ENCODE measurements around the gene SYT1. TPM values are rescaled to one million over a fixed set of nuclear protein-coding genes. Genes with fewer than 3 reads are reported as not detected.

Gene SYT1
- total RNA-seq, 4 donors from 2014 or later, result 1.1 to 3.7 (median 1.9) TPM

DNA sequence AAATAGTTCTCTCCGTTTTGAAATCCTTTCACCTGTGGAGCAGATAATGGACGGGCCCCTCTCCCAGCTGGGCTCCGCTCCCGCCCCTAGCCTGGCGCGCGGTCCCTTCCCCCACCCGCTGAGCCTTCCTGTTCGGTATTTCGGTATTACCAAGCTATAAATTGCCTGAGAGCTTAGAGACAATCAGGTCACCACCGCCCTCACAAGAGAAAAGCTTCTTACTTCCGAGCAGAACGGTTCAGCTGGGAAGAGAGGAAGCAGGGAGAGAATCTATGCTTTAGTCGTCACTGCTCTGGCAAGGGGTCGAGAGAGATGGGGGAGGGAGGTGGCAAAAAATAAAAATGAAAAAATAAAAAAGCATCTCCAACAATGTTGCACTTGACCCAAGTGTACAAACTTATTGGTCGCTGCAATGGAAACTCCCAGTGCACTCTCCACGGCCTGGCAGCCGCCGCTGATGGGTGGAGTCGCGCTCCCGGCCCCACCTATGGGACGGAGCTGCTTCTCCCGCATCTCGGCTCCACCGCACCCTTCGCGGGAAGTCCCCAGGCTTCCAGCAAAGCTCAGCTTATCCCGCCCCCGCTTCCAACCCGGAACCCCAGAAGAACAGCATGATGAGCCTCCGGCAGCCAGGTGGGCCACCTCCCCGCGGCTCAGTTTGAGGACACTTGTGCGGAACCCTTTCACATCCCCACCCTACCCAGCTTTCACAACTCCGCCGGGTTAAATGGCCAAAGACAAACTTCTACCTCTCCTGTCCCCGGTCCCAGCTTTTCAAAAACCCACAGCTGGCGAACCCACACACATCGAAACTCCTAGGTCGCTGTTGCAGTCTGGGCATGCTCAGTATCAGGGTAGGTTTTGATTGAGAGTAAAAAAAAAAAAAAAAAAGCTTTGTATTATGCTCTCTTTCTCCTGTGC, 832 bp upstream of the SYT1 start:
- TF ChIP-seq, protein P1, sequence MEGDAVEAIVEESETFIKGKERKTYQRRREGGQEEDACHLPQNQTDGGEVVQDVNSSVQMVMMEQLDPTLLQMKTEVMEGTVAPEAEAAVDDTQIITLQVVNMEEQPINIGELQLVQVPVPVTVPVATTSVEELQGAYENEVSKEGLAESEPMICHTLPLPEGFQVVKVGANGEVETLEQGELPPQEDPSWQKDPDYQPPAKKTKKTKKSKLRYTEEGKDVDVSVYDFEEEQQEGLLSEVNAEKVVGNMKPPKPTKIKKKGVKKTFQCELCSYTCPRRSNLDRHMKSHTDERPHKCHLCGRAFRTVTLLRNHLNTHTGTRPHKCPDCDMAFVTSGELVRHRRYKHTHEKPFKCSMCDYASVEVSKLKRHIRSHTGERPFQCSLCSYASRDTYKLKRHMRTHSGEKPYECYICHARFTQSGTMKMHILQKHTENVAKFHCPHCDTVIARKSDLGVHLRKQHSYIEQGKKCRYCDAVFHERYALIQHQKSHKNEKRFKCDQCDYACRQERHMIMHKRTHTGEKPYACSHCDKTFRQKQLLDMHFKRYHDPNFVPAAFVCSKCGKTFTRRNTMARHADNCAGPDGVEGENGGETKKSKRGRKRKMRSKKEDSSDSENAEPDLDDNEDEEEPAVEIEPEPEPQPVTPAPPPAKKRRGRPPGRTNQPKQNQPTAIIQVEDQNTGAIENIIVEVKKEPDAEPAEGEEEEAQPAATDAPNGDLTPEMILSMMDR (IDR thresholded peaks at IDR 0.05; ENCODE audit: low read depth), result no peak

DNA sequence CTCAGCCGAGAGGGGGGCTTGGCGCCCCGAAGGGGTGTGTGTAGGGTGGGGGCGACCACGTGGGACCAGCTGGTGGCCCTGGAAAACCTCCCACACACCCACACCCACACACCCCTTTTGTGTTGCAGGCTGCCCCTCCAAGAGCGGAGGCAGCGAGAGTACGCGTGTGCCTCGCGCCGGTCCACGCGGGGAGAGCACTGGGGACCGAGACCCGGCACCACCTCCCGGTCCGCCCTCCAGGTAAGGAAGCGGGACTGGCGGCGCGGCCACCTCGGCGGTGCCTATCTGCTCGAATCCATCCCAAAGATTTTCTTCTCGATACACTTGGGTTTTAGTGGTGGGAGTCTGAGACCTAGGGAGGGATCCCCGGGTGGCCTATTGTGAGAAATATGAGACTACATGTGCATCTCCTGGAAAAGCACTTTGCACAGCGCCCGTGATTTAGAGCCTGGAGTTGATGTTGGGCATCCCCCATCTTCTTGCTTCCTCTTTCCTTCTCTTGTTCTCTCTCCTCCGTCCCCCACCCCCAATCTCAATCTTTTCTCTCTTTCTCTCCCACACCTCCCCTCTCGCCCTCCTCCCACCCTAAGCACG, 393 bp downstream of the SYT1 start:
- TF ChIP-seq, protein P1 (IDR thresholded peaks at IDR 0.05; ENCODE audit: low read depth), result no peak

DNA sequence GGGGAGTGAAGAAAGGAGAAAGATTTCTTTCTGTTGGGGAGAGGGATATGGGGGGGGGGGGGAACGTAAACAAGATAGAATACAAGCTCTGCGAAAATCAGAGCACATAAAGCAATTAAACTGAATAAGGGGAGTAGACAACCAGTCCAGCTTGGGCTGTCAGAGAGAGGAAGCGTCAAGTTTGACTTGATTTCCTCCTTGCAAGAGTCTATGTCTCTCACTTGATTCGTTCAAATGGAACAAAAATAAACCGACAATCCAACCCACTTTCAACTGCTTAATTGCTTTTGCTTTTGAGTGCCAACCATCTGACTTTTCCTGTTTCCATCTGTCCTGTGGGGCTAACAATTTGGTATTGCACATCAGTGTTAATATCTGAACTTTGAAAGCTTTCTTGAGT, 942 bp downstream of the SYT1 start:
- TF ChIP-seq, protein P1 (IDR thresholded peaks at IDR 0.05; ENCODE audit: low read depth), result no peak

DNA sequence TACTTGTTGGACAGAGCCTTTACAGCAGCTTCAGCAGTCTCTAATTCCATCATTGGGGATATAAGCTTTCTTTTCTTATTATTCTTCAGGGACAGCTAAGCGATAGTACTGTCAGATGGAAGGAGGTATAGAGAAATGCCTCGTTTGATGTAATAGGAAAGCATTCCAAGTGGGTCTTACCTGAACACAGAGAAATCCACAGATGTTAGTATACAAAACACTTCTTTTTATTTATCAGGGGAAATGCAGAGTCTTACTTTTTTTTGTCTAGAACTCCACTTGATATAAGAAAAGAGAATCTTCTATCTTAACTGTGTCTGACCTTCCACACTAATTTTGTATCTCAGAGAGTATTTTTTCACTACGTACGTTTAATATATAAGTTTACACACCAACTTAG, 1.9 kb downstream of the SYT1 start:
- TF ChIP-seq, protein P1 (IDR thresholded peaks at IDR 0.05; ENCODE audit: low read depth), result no peak

DNA sequence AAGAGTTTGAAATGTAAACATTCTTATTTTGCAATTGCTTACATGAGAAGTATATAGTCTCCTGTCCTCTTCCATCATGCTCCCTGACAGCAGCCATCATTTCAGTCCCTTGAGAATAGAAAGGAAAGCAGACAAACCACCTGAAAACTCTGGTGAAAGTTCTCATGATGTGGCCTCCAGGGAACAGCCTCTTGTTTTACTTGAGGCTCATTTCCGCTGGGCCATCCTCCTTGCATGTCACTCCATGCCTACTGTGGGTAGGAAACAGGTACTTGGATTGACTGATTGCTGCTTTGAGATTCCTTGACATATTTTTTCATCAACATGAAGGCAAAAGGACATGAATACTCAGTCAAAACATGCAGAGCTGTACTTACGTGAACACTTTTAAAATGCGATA, 6.0 kb downstream of the SYT1 start:
- TF ChIP-seq, protein P1 (IDR thresholded peaks at IDR 0.05; ENCODE audit: low read depth), result no peak

DNA sequence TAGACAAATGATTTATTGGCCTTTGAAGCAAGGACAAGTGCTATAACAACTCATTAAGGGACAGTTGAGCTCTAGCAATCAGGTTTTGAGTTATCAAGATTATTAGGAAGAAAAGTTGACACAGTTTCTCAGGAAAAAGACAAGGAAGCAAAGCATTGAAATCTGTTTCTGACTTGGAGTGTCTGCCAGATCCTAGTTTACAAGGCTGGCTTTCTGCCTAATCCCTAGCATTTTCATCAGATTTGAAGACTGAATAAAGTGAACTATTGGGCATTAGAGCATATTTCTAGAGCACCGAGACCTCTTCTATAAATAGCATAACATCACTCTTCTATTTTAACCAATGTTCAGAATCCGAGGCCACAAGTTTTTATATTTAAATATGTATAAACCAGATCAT, 7.0 kb downstream of the SYT1 start:
- TF ChIP-seq, protein P1 (IDR thresholded peaks at IDR 0.05; ENCODE audit: low read depth), result no peak

DNA sequence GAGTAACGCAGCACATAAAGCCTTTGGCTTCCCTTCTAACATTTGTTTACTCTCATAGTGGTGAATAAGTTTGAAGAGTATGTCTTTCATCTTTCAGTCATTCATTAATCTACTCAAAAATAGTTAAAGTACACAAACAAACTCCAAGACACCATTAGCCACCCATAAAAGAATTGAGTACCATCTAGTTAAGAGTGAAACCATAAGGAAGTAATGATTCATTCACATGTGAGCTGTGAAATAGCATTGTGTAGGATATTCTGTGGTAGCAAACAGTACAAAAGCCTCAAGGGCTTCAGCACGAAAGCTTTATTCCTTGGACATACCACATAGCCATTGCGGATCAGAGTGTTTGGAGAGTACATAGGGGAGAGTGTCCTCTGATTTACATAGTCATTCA, 13.9 kb downstream of the SYT1 start:
- TF ChIP-seq, protein P1 (IDR thresholded peaks at IDR 0.05; ENCODE audit: low read depth), result no peak
